Measurements from ENCODE around the gene POLR2B. TPM values are rescaled to one million over a fixed set of nuclear protein-coding genes. Genes with fewer than 3 reads are reported as not detected.
A peak's percentile ranks its signal among the peaks of the same experiment; 100 is the strongest.

POLR2B gene
- polyA plus RNA-seq, 1 experiment, result 163 TPM

GRCh38 chr4:56940403-56940802 lies 38.3 kb upstream of the POLR2B start:
- Histone ChIP-seq H3K9me3 (ENCODE audit: control insufficient read depth, insufficient read depth, low read length) (no peaks in the 10 kb centered on the region), H3K27me3 (ENCODE audit: control insufficient read depth, insufficient read depth, low read length) (no peaks in the 10 kb centered on the region), H3K27ac (ENCODE audit: low read depth, low read length) (no peak overlapping the region), H3K4me3 (ENCODE audit: low read depth, low read length) (no peak overlapping the region)
- DNase-seq (ENCODE audit: low read depth, low spot score), result no peak
- ChIA-PET POLR2A (no interaction called here), CTCF (no interaction called here)
- TF ChIP-seq CTCF (IDR thresholded peaks at IDR 0.05; ENCODE audit: low read depth, low read length), result no peak

GRCh38 chr4:56940971-56941370 lies 37.7 kb upstream of the POLR2B start:
- CTCF ChIA-PET, result no interaction called here

GRCh38 chr4:56941403-56941802 lies 37.3 kb upstream of the POLR2B start:
- TF ChIP-seq CTCF (IDR thresholded peaks at IDR 0.05; ENCODE audit: low read depth, low read length), result no peak
- Histone ChIP-seq H3K9me3 (ENCODE audit: control insufficient read depth, insufficient read depth, low read length) (no peaks in the 10 kb centered on the region), H3K4me3 (ENCODE audit: low read depth, low read length) (no peak overlapping the region), H3K27ac (ENCODE audit: low read depth, low read length) (no peak overlapping the region), H3K27me3 (ENCODE audit: control insufficient read depth, insufficient read depth, low read length) (no peaks in the 10 kb centered on the region)
- CTCF ChIA-PET, result no interaction called here
- DNase-seq (ENCODE audit: low read depth, low spot score), result no peak
- POLR2A ChIA-PET, result interaction anchor here (0.7 to 1.1 kb wide), 2 partner anchors 14 to 33 kb away, joined by 3 to 5 read pairs; no protein-coding TSS in a partner anchor

More at GRCh38 chr4:56940971-56941370, 37.7 kb upstream of the POLR2B start:
- H3K9me3 ChIP-seq (ENCODE audit: control insufficient read depth, insufficient read depth, low read length), result no peaks in the 10 kb centered on the region
- DNase-seq (ENCODE audit: low read depth, low spot score), result no peak
- POLR2A ChIA-PET, result interaction anchor here (0.7 to 1.1 kb wide), 2 partner anchors 14 to 32 kb away, joined by 3 to 5 read pairs; no protein-coding TSS in a partner anchor
- no peak overlapping the region for H3K27ac ChIP-seq (ENCODE audit: low read depth, low read length)
- no peak overlapping the region for H3K4me3 ChIP-seq (ENCODE audit: low read depth, low read length)
- H3K27me3 ChIP-seq (ENCODE audit: control insufficient read depth, insufficient read depth, low read length), result no peaks in the 10 kb centered on the region
- TF ChIP-seq CTCF (IDR thresholded peaks at IDR 0.05; ENCODE audit: low read depth, low read length), result no peak

- ChIA-PET CTCF (no interaction called here), POLR2A (no interaction called here)
- Histone ChIP-seq H3K9me3 (ENCODE audit: control insufficient read depth, insufficient read depth, low read length) (no peaks in the 10 kb centered on the region), H3K27me3 (ENCODE audit: control insufficient read depth, insufficient read depth, low read length) (no peaks in the 10 kb centered on the region), H3K4me3 (ENCODE audit: low read depth, low read length) (no peak overlapping the region), H3K27ac (ENCODE audit: low read depth, low read length) (no peak overlapping the region)
- no peak for DNase-seq (ENCODE audit: low read depth, low spot score)
- TF ChIP-seq CTCF (IDR thresholded peaks at IDR 0.05; ENCODE audit: low read depth, low read length), result no peak
Observed at GRCh38 chr4:56953680-56954520, 24.8 kb upstream of the POLR2B start.

GRCh38 chr4:56958111-56958517 lies 20.6 kb upstream of the POLR2B start:
- Histone ChIP-seq H3K4me3 (ENCODE audit: low read depth, low read length) (0 out of 2 replicates have a peak overlapping the region, but pooled peaks have one; percentile 3), H3K9me3 (ENCODE audit: control insufficient read depth, insufficient read depth, low read length) (no peaks in the 10 kb centered on the region), H3K27me3 (ENCODE audit: control insufficient read depth, insufficient read depth, low read length) (no peaks in the 10 kb centered on the region), H3K27ac (ENCODE audit: low read depth, low read length) (peak overlapping the region; percentile 75)
- POLR2A ChIA-PET, result interaction anchor here (0.6 to 1.3 kb wide), 5 partner anchors 20 to 571 kb away, joined by 3 to 14 read pairs (median 4); partner anchors contain the start of genes AASDH, NOA1 and POLR2B
- CTCF ChIA-PET, result no interaction called here
- DNase-seq (ENCODE audit: low read depth, low spot score), result peak; percentile 96
- TF ChIP-seq CTCF (IDR thresholded peaks at IDR 0.05; ENCODE audit: low read depth, low read length), result no peak
